HCT116 (cell line): ENCODE measurements around the gene VPS37B. TPM values are rescaled to one million over a fixed set of nuclear protein-coding genes. Genes with fewer than 3 reads are reported as not detected.

Source experiments
- ATAC-seq: fragments of 200-7000 bp; cut with Tn5 transposase; 2 replicates; pipeline ENCODE4 v1.9.1; 2020; ENCODE audit warnings: mild to moderate bottlenecking, moderate library complexity
- BruUV-seq: library from RNA; stranded (reverse); fragments of 400-500 nt; replicated peaks from 2 replicates; lab custom pipeline; 2021; lab: Mats Ljungman, UMichigan
- CTCF ChIA-PET: fragments of 300-600 bp; sonication (Branson Sonifier 250); formaldehyde crosslinking; loops from one replicate; lab custom pipeline; 2021; ENCODE audit warnings: antibody characterized with exemption; lab: Charles Lee
- POLR2A ChIA-PET: fragments of 300-600, 350-600 bp; sonication (Branson Sonifier 250); formaldehyde crosslinking; loops from one replicate; lab custom pipeline; 2021; ENCODE audit warnings: antibody characterized with exemption; lab: Charles Lee
- RAD21 ChIA-PET, 2 experiments: fragments of 300-600 bp; sonication (Branson Sonifier 250); formaldehyde crosslinking; loops; one replicate each; lab custom pipeline; 2023; ENCODE audit warnings: low total read pairs in 2 of 2; ENCODE audit not compliant: uncharacterized antibody in 2 of 2, unreplicated experiment in 2 of 2, low non-redundant PET in 1 of 2; lab: Charles Lee
- DNase-seq: peaks from one replicate; pipeline ENCODE4 v3.0.0-alpha.2; 2010; ENCODE audit warnings: low read depth, low spot score
- H2AFZ ChIP-seq: fragments of 200-600 bp; shearing (Covaris generic), sonication (generic); 2 replicates; pipeline ENCODE4 v1.6.1; 2017; ENCODE audit warnings: low read depth, mixed run types, mixed read lengths, antibody characterized with exemption, low read length; ENCODE audit not compliant: poor library complexity, severe bottlenecking
- H3K27ac ChIP-seq: 2 replicates; pipeline ENCODE4 v1.5.1; 2012; ENCODE audit warnings: low read depth, low read length
- H3K27me3 ChIP-seq: fragments of 200-600 bp; sonication (generic); 2 replicates; pipeline ENCODE4 v1.6.1; 2016; ENCODE audit warnings: mixed run types, low read length, mixed read lengths; ENCODE audit not compliant: insufficient read depth
- H3K36me3 ChIP-seq, 2 experiments: fragments of 200-500 bp in 1 of 2; fragments of 200-600 bp in 1 of 2; sonication (Bioruptor generic) in 1 of 2; sonication (generic) in 1 of 2; 2 replicates each; pipeline versions ENCODE4 v1.5.1 to v1.6.1; 2014 to 2016; ENCODE audit warnings: low read length in 2 of 2, inconsistent platforms in 1 of 2, mixed read lengths in 1 of 2, mixed run types in 1 of 2; ENCODE audit not compliant: insufficient read depth in 2 of 2, control insufficient read depth in 1 of 2
- H3K4me1 ChIP-seq, 2 experiments: fragments of 200-600 bp in 1 of 2; sonication (generic) in 1 of 2; 2 replicates each; pipeline versions ENCODE4 v1.5.1 to v1.6.1; 2012 to 2017; ENCODE audit warnings: low read length in 2 of 2, inconsistent platforms in 1 of 2, mild to moderate bottlenecking in 1 of 2, mixed read lengths in 1 of 2, mixed run types in 1 of 2, moderate library complexity in 1 of 2; ENCODE audit not compliant: insufficient read depth in 2 of 2, control insufficient read depth in 1 of 2
- H3K4me2 ChIP-seq: fragments of 200-600 bp; sonication (generic); 2 replicates; pipeline ENCODE4 v1.6.1; 2017; ENCODE audit warnings: mixed run types, low read length, mixed read lengths
- H3K4me3 ChIP-seq, 2 experiments: fragments of 200-600 bp in 1 of 2; sonication (generic) in 1 of 2; replicated peaks in 1 of 2; 2 replicates each; pipeline ENCODE4 v1.5.1; 2011 to 2016; ENCODE audit warnings: low read length in 2 of 2, control low read depth in 1 of 2, low read depth in 1 of 2, mild to moderate bottlenecking in 1 of 2, mixed read lengths in 1 of 2, mixed run types in 1 of 2
- H3K79me2 ChIP-seq: fragments of 200-600 bp; sonication (generic); 2 replicates; pipeline ENCODE4 v1.6.1; 2017; ENCODE audit warnings: mild to moderate bottlenecking, mixed run types, low read length, moderate library complexity, mixed read lengths; ENCODE audit not compliant: insufficient read depth
- H3K9ac ChIP-seq: fragments of 200-600 bp; sonication (generic); 2 replicates; pipeline ENCODE4 v1.6.1; 2016; ENCODE audit warnings: low read length, mixed read lengths
- H3K9me2 ChIP-seq: fragments of 200-600 bp; sonication (generic), shearing (Covaris generic); 2 replicates; pipeline ENCODE4 v1.6.1; 2017; ENCODE audit warnings: mixed run types, mild to moderate bottlenecking, moderate library complexity; ENCODE audit not compliant: insufficient read depth
- H3K9me3 ChIP-seq, 2 experiments: fragments of 200-500 bp in 1 of 2; fragments of 200-600 bp in 1 of 2; sonication (Bioruptor generic) in 1 of 2; sonication (generic) in 1 of 2; 2 replicates each; pipeline ENCODE4 v1.6.1; 2014 to 2017; ENCODE audit warnings: low read length in 2 of 2, mixed read lengths in 2 of 2, inconsistent platforms in 1 of 2, low read depth in 1 of 2, mild to moderate bottlenecking in 1 of 2, mixed run types in 1 of 2, moderate library complexity in 1 of 2; ENCODE audit not compliant: control insufficient read depth in 1 of 2, insufficient read depth in 1 of 2
- H4K20me1 ChIP-seq: fragments of 200-600 bp; sonication (generic), shearing (Covaris generic); 2 replicates; pipeline ENCODE4 v1.6.1; 2017; ENCODE audit warnings: mixed run types, mild to moderate bottlenecking, moderate library complexity; ENCODE audit not compliant: insufficient read depth
- CBX3 ChIP-seq: IDR thresholded peaks from 2 replicates; pipeline ENCODE4 v1.6.1; 2012; ENCODE audit warnings: low read depth
- EGR1 ChIP-seq: IDR thresholded peaks from 2 replicates; pipeline ENCODE4 v1.6.1; 2012; ENCODE audit warnings: low read depth
- FOSL1 ChIP-seq: IDR thresholded peaks from 2 replicates; pipeline ENCODE4 v1.6.1; 2012; ENCODE audit warnings: low read depth
- POLR2A ChIP-seq: IDR thresholded peaks from 2 replicates; pipeline ENCODE4 v1.7.0; 2011; ENCODE audit warnings: borderline replicate concordance; ENCODE audit not compliant: insufficient read depth, insufficient read length; ENCODE audit errors: extremely low read depth
- RAD21 ChIP-seq: IDR thresholded peaks from 2 replicates; pipeline ENCODE4 v1.6.1; 2012; ENCODE audit warnings: low read depth, mild to moderate bottlenecking
- SP1 ChIP-seq: IDR thresholded peaks from 2 replicates; pipeline ENCODE4 v1.6.1; 2012; ENCODE audit warnings: low read depth
- YY1 ChIP-seq: IDR thresholded peaks from 2 replicates; pipeline ENCODE4 v1.6.1; 2011; ENCODE audit warnings: low read length, low read depth, moderate library complexity, mild to moderate bottlenecking; ENCODE audit not compliant: insufficient replicate concordance; ENCODE audit errors: extremely low read depth
- intact Hi-C: fragments of 100-400 bp; cut with micrococcal nuclease; formaldehyde crosslinking; loops from 2 replicates; pipeline ENCODE4 v1.10.0; 2022
- total RNA-seq: library from RNA; stranded (reverse); gene quantifications from one replicate; pipeline ENCODE4 v1.2.1, GENCODE V29; 2021; ENCODE audit not compliant: unreplicated experiment
- TF ChIP-seq, protein P1 (sequence below): IDR thresholded peaks from 2 replicates; pipeline ENCODE4 v1.6.1; 2012

Gene VPS37B
- total RNA-seq, 1 experiment from 2014 or later = 55.0 TPM

DNA sequence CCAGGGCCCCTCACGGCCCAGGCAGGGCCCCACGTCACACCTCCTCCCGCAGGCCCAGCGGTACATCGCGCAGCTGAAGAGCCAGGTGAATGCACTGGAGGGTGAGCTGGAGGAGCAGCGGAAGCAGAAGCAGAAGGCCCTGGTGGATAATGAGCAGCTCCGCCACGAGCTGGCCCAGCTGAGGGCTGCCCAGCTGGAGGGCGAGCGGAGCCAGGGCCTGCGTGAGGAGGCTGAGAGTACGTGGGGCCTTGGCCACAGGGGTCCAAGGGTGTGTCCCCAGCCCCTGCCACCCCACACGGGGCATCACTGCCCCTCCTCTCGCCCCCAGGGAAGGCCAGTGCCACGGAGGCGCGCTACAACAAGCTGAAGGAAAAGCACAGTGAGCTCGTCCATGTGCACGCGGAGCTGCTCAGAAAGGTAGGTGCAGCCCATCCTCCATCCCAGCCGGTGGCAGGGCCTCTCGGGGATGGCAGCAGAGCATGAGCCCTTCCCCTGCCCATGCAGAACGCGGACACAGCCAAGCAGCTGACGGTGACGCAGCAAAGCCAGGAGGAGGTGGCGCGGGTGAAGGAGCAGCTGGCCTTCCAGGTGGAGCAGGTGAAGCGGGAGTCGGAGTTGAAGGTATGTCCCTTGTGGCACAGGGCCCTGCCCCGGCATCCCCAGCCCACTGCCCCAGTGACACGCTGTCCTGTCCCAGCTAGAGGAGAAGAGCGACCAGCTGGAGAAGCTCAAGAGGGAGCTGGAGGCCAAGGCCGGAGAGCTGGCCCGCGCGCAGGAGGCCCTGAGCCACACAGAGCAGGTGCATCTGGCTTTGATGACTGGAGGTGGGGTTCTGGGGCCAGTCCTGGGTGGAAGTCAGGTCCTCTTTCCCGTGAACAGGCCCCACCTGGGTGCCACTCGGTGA lies 39.7 kb downstream of the VPS37B start:
- ChIA-PET POLR2A (interaction anchor here (1.0 kb wide), 1 partner anchor 100 kb away, joined by 4 read pairs; no protein-coding TSS in a partner anchor), RAD21 (interaction anchor here in 1 of 2 experiments (0.8 kb wide), 1 partner anchor 62 kb away, joined by 3 read pairs; no protein-coding TSS in a partner anchor), CTCF (interaction anchor here (1.1 kb wide), 1 partner anchor 14 kb away, joined by 3 read pairs; no protein-coding TSS in a partner anchor)
- H3K9ac ChIP-seq = no peak overlapping the region
- H3K27me3 ChIP-seq = no peaks in the 10 kb centered on the region
- intact Hi-C loops = no loop called here
- H4K20me1 ChIP-seq = no peaks in the 10 kb centered on the region
- no peak for ATAC-seq
- no peak overlapping the region for H2AFZ ChIP-seq
- TSS peak; percentile 33 for BruUV-seq
- no peaks in the 10 kb centered on the region for H3K9me3 ChIP-seq
- no peaks in the 10 kb centered on the region for H3K79me2 ChIP-seq
- no peaks in the 10 kb centered on the region for H3K9me2 ChIP-seq
- DNase-seq = no peak
- peaks cover 0 to 7% of the 10 kb centered on the region in 2 experiments; a peak in 2 of 4 replicates for H3K36me3 ChIP-seq
- no peak overlapping the region for H3K27ac ChIP-seq
- H3K4me3 ChIP-seq = no peak overlapping the region
- no peak for TF ChIP-seq SP1
- no peak for TF ChIP-seq CBX3
- TF ChIP-seq YY1 = no peak
- TF ChIP-seq RAD21 = no peak
- TF ChIP-seq POLR2A = no peak
- TF ChIP-seq FOSL1 = no peak
- TF ChIP-seq EGR1 = no peak
- TF ChIP-seq, protein P1, sequence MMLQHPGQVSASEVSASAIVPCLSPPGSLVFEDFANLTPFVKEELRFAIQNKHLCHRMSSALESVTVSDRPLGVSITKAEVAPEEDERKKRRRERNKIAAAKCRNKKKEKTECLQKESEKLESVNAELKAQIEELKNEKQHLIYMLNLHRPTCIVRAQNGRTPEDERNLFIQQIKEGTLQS = no peak
- TF ChIP-seq, all 23 proteins: peak for 0
- no peak overlapping the region for H3K4me2 ChIP-seq
- no peaks in the 10 kb centered on the region for H3K4me1 ChIP-seq
